ENCODE results near the gene MCF2L2.
"Not testable (repeated sequence)": the region's sequence is repeated elsewhere in the genome, so short reads cannot be mapped to it uniquely, and the experiment has no call there.

The MCF2L2 gene

GRCh38 chr3:183443395-183444385, 15.3 kb upstream of the MCF2L2 start:
- DNase-seq: no peak

GRCh38 chr3:183442994-183443393, 14.6 kb upstream of the MCF2L2 start:
- no peak for DNase-seq

GRCh38 chr3:183440521-183440920, 12.1 kb upstream of the MCF2L2 start:
- DNase-seq: not testable (repeated sequence)

- no peak for DNase-seq
These were observed 11.1 kb upstream of the MCF2L2 start for GRCh38 chr3:183439515-183439914.

DNA sequence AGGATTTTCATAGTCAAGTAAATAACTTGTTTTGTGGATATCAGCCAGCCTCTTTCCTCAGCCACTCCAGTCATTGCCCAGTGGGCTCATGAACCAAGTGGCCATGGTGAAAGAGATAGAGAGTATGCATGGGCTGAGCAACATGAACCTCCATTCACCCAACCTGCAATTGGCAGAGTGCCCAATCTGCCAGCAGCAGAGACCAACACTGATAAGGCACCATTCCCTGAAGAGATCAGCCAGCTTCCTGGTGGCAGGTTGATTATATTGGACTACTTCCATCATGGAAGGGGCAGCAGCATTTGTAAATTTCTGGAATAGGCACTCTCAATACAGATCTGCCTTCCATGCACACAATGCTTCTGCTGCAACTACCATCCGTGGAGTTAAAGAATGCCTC, 10.3 kb upstream of the MCF2L2 start:
- DNase-seq: peak; percentile 71

DNA sequence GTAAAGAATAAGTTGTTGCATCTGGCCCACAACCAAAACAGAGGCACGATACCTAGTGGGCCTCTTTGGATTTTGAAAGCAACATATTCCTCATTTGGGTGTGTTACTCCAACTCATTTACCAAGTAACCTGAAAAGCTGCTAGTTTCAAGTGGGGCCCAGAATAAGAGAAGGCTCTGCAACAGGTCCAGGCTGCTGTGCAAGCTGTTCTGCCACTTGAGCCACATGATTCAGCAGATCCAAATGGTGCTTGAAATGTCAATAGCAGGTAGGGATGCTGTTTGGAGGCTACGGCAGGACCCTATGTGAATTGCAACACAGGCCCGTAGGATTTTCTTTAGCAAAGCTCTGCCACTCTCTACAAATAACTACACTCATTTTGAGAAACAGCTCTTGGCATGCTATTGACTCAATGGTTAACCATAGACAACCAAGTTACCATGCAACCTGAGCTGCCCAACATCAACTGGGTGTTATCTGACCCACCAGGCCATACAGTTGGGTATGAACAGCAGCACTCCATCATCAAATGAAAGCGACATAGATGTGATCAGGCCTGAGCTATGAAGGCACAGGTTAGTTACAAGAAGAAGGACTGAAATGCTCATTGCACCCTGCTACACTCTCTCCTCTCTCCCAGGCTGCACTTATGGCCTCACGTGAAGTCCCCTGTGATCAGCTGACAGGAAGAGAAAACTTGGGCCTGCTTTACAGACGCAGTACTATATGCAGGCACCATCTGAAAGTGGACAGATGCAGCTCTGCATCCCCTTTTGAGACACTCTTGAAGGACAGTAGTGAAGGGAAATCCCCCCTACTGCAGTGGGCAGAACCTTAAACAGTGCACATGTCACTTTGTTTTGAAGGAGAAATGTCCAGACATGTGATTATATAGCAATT, 9.5 kb upstream of the MCF2L2 start:
- DNase-seq: no peak

- no peak for DNase-seq
These were observed 8.6 kb upstream of the MCF2L2 start for GRCh38 chr3:183437061-183437460.

DNA sequence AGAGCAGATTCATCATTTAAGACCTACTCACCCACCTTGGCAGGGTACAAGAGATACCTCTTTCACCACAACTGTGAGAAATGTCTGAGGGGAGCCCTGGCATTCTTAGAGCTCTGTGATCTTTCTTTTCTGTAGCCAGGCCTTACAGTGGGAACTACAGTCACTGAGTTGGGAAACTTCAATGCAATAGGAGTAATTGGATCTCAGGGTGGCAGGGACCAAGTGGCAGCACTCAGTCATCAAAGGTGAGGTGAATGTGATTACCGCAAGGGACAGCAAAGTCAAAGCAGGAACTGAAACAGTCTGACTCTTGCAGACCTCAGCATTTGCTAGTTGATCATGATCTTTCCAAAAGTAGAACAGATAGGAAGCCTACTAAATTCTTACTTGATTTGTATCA, 7.2 kb upstream of the MCF2L2 start:
- DNase-seq: no peak

DNA sequence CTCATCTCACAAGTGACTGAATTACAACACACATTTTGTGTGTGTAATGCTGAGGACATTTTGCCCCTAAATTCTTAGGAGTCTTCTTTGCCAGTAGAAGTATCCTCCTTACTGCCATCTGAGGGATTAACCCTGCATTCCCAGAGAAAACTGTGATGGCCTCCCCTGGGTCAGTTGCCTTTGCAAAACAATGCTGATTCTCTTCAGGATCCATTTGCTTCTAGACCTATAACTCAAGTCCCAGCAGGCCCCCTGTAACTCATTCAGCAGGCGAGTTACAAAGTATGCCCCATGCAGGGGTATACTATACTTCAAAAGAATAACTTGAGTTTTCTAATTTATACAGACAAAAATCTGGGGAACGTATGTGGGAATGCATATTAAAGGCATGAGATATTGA, 6.6 kb upstream of the MCF2L2 start:
- DNase-seq: no peak

- no peak for DNase-seq
These were observed 6.1 kb upstream of the MCF2L2 start for GRCh38 chr3:183434503-183434902.

GRCh38 chr3:183430325-183430957, 2.0 kb upstream of the MCF2L2 start:
- no peak for DNase-seq

- DNase-seq: peak; percentile 32
These were observed 458 bp downstream of the MCF2L2 start for GRCh38 chr3:183427876-183428446.

DNA sequence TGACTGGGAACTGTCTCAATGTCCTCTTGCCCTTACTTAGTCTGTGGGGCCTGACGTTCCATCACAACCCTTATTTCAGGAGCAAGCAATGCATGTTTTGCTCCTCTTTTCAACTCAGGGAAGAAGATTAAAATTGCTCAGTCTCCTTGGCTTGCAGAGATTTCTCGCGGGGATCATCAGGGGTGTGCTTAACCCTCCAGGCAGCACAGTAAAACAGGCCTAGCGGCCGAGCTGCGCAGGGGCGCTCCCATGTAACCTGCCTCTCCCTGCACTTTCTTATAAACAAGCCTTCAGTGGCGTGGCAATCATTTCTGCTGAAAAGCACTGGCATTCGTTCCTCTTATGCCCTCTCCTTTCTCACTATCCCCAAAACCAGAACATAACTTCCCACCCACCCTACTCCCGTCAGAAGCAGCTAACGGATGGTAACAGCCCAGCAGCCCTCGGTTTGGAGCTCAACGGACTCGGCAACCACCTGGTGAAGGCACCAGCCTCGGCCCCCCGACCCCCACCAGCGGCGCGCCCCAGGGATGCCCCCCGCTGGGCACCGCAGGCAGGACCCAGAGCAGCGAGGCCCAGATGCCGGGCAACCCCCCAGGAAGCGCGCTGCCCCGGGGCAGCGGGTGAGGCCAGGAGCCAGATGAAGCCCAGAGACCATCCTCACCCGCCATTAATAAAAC, 1.1 kb downstream of the MCF2L2 start:
- no peak for DNase-seq

DNA sequence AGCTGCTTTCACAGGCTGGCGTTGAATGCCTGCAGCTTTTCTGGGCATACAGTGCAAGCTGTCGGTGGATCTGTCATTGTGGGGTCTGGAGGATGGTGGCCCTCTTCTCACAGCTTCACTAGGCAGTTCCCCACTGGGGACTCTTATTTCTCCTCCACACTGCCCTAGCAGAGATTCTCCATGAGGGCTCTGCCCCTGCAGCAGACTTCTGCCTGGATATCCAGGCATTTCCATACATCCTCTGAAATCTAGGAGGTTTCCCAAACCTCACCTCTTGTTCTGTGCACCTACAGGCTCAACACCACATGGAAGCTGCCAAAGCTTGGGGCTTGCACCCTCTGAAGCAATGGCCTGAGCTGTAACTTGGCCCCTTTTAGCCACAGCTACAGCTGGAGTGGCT, 9.6 kb downstream of the MCF2L2 start:
- not testable (repeated sequence) for DNase-seq

DNA sequence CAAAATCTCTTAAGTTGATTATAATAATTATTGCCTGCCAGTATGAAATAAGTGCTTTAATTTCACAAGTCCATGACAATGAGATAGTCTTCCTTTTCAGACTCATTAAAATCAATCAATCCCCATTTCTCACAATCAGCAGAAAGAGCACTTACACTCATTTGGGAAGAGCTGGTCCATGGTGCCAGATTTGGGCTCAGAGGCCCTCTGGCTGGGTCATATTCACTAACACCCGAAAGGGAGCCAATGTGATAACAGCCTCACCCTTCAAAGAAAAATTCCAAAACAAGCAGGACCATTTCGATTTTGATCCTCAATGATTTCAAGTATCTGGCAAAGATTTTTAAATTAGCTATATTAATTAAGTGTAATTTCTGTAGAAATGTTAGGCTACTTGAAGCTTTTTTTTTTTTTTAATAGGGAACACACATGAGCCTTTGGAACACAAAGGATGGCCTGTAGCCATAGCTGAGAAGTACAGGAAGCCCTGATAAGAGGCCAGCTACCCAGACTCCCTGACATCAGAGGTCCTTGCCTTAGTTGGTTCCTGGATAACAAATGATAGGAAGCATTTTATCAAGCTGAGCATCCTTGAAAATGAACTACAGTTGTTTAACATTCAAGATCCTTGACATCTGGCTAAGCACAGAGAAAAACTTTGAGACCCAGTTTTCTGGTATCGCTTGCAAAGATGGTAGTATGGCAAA, 17.1 kb downstream of the MCF2L2 start:
- no peak for DNase-seq

DNA sequence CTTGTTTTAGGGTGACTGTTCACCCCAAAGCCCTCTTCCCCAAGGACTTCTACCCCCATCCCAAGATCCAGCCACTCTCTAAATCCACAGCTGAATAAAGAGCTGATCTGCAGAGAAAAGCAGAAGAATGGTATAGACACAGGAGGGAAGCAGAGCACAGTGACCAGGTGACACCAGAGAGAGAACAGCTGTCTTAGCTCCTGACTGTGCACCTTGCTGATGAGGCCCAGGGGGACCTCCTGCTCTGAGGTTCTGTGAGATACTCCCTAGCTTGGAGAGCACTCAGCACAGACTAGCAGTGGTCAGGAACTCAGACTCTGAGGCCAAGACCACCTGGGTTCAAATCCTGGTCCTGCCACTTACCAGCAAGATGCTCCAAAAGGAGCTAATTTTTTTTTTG, 17.7 kb downstream of the MCF2L2 start:
- DNase-seq: no peak

DNA sequence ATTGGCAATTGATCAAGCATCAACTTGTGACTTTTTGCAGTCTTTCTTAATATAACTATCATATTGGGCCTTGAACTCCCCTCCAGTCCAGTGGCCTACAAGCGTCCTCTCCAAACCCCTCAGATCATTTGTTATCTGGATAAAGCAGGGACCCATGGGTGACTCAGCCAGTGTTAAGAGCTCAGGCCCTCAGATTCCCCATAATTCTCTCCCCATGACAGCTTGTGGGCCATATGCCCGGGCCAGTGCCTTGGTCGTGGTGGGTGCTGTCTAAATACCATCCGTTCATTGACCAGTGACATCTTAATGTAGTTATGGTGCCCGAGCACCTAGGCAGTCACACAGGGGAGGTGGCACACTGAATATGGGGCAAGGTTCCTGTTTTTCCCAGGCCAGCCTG, 18.1 kb downstream of the MCF2L2 start:
- peak; percentile 42 for DNase-seq

DNA sequence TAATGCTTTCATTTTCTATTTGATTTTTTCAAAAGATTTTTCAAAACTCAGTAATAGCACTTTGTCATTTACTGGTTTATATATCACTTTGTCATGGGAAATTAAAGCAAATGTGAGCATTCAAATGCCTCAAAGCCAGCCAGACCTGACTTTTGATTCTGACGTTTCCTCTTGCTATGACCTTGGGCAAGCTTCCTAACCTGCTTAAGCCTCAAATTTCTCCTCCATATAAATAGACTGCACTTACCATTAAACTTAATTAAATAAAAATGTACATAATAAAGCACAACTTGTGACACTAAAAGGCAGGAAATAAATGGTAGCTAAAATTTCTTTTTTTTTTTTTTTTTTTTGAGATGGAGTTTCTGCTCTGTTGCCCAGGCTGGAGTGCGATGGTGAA, 19.2 kb downstream of the MCF2L2 start:
- DNase-seq: no peak

GRCh38 chr3:183401678-183402077, 26.7 kb downstream of the MCF2L2 start:
- no peak for DNase-seq

- no peak for DNase-seq
These were observed 28.1 kb downstream of the MCF2L2 start for GRCh38 chr3:183400352-183400751.

GRCh38 chr3:183396662-183397391, 31.6 kb downstream of the MCF2L2 start:
- DNase-seq: no peak

All from hematopoietic multipotent progenitor cell treated with erythropoietin and hydrocortisone succinate and interleukin-3 and kit ligand, for 8 days (in vitro differentiated cells).